IMR-90 (cell line): ENCODE measurements around the gene HOXD9.

Source experiments
- BHLHE40 ChIP-seq: fragments of 150-350 bp; IDR thresholded peaks from 2 replicates; pipeline ENCODE4 v1.6.1; 2016; ENCODE audit warnings: mild to moderate bottlenecking, low read depth, low read length
- CEBPB ChIP-seq: IDR thresholded peaks from 2 replicates; pipeline ENCODE4 v1.6.1; 2012; ENCODE audit warnings: low read depth, low read length, improper control_type of control experiment
- POLR2A ChIP-seq: IDR thresholded peaks from 2 replicates; pipeline ENCODE4 v1.6.1; 2012; ENCODE audit warnings: mild to moderate bottlenecking, low read depth, low read length
- TF ChIP-seq, protein P1 (sequence below): conservative IDR thresholded peaks from 2 replicates; pipeline ENCODE4 v1.5.1; 2012; ENCODE audit warnings: mild to moderate bottlenecking, low read depth, low read length, improper control_type of control experiment

- TF ChIP-seq, protein P1, sequence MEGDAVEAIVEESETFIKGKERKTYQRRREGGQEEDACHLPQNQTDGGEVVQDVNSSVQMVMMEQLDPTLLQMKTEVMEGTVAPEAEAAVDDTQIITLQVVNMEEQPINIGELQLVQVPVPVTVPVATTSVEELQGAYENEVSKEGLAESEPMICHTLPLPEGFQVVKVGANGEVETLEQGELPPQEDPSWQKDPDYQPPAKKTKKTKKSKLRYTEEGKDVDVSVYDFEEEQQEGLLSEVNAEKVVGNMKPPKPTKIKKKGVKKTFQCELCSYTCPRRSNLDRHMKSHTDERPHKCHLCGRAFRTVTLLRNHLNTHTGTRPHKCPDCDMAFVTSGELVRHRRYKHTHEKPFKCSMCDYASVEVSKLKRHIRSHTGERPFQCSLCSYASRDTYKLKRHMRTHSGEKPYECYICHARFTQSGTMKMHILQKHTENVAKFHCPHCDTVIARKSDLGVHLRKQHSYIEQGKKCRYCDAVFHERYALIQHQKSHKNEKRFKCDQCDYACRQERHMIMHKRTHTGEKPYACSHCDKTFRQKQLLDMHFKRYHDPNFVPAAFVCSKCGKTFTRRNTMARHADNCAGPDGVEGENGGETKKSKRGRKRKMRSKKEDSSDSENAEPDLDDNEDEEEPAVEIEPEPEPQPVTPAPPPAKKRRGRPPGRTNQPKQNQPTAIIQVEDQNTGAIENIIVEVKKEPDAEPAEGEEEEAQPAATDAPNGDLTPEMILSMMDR, result no peak
- no peak for TF ChIP-seq CEBPB
- TF ChIP-seq POLR2A, result no peak
- no peak for TF ChIP-seq BHLHE40
Observed at GRCh38 chr2:176173567-176174381, 51.3 kb downstream of the HOXD9 start.
